ENCODE measurements around the gene MVD.
A peak's percentile ranks its signal among the peaks of the same experiment; 100 is the strongest.

MVD gene, protein sequence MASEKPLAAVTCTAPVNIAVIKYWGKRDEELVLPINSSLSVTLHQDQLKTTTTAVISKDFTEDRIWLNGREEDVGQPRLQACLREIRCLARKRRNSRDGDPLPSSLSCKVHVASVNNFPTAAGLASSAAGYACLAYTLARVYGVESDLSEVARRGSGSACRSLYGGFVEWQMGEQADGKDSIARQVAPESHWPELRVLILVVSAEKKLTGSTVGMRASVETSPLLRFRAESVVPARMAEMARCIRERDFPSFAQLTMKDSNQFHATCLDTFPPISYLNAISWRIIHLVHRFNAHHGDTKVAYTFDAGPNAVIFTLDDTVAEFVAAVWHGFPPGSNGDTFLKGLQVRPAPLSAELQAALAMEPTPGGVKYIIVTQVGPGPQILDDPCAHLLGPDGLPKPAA

DNA sequence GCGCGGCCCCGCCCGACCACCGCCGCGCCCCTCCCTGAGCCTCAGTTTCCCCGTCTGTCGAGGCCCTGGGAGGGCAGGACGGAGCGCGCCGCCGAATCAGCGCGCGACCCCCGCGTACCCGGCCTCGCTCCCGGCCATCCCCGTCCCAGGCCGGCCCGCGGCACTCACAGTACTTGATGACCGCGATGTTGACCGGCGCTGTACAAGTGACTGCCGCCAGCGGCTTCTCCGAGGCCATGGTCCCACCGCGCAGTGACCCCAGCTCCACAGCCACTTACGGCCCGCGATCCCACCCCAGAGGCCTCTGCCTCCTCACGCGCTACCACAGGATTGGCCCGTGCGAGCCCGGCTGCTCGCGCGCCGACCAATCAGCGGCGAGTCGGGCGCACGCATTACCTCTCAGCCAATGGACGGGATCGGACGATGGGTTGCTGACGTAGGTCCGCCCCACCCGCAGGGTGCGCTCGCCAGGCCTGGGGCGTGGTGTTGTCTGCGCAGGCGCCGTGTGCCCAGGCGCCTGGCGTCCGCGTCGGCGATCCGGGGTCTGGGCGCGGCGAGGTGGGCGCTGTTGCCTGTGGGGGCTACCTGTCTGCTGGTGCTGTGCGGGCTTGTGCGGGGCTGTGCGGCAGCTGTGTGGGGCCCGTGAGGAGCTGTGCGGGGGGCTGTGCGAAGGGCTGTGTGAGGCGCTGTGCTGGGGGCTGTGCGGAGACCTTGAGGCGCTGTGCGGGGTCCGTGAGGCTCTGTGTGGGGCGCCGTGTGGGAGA lies at the start of gene MVD:
TSS of gene MVD (minus strand) at position 249 of the 764 bp plus-strand sequence. CDS start at position 238, 11 bp downstream.
- peak; percentile 95 to 97 for DNase-seq

DNA sequence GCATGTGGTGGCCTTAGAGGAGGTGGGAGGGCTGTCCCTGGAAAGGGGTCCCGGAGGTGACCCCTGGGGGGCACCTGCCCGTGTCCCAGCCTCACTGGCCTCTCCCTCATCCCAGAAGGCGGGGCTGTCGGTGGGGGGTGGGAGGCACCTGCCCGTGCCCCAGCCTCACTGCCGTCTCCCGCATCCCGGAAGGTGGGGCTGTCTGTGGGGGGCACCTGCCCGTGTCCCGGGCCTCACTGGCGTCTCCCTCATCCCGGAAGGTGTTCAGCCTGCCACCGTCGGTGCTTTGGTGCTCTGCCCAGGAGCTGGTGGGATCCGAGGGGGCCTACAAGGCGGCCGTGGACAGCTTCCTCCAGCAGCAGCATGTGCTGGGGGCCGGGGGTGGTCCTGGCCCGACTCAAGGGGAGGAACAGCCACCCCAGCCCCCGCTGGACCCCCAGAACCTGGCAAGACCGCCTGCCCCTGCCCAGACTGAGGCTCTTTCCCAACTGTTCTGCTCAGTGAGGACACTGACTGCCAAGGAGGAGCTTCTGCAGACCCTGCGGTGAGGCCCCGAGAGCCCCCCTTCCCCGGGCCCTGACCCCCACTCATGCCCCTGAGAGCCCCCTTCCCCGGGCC lies 49.6 kb upstream of the MVD start:
- no peak for DNase-seq

DNA sequence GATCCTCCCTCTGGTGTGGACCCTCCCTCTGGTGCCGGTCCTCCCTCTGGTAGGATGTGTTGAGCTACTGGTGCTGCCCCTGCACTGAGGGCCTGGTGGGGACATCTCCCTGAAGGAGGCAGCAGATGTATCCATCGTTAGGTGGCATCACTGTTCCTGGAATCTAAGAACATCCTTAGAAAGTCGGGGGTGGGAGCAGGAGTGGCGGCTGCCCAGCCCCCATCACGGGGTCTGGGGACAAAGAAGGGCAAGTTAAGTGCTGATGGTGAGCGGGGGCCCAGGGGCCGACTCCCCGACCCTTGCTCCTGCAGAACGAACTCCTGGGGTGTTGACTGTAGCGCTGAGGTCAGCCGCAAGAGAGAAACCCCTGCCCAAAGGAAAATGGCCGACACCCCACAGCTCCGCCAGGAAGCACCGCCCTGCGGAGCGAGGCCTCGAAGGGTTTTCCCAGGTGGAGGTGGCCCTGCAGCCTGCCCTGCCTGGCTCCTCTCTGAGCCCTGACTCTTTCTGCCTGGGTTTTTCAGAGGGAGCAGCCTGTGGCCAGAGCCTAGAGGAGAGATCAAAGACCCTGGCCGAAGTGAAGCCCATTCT lies 49.0 kb upstream of the MVD start:
- no peak for DNase-seq

DNA sequence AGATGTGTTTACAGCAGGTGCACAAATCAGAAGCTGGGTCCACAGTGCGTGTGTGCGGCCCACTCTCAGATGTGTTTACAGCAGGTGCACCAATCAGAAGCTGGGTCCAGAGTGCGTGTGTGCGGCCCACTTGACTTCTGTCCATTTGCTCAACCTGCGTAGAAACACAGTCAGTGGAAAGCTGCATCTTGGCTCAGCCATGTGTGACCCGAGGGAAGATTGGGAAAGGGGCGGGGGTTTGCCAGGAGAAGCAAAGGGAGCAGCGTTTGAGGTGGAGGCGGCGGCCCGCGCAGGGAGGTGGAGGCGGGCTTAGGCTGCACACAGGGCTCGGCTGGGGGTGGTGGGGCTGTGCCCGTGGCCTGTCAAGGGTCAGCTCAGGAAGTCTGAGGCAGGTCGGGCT lies 47.7 kb upstream of the MVD start:
- DNase-seq, result no peak

DNA sequence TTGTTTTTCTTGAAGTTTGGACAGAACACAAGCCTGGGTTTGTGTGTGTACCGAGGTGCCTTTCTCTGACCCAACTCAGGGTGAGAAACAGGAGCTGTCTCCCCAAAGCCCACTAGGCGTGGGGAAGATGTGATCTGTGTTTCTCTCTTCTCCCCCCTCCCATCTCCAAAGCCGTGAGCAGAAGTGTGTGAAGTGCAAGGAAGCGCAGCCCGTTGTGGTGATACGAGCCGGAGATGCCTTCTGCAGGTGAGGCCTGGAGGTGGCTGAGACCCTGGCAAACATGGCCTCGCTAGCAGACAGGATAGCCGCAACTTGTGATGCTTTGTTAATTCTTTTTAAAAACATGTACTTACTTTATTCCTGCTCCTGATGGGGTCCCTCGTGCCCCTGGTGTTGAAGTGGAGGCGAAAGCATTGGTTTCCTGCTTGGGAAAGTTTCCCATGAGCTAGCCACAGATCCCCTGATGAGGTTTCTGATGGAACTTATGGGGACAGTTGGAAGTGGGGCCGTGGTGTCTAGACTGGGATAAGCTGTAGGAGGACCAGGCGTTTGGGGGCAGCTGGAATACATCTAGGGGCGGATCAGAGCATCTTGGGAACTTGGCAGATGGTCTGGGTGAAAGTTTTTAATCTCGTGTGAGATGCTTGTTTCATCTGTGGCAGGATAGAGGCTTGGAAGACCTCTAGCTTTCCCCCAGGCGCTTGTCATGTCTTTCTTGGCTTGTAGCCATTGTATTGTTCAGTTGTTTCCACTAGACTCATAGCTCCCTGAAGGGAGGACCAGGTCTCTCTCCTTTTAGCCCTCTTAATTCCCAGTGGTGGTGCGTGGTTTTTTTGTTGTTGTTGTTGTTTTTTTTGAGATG lies 44.3 kb upstream of the MVD start:
- DNase-seq, result peak; percentile 5 to 24

DNA sequence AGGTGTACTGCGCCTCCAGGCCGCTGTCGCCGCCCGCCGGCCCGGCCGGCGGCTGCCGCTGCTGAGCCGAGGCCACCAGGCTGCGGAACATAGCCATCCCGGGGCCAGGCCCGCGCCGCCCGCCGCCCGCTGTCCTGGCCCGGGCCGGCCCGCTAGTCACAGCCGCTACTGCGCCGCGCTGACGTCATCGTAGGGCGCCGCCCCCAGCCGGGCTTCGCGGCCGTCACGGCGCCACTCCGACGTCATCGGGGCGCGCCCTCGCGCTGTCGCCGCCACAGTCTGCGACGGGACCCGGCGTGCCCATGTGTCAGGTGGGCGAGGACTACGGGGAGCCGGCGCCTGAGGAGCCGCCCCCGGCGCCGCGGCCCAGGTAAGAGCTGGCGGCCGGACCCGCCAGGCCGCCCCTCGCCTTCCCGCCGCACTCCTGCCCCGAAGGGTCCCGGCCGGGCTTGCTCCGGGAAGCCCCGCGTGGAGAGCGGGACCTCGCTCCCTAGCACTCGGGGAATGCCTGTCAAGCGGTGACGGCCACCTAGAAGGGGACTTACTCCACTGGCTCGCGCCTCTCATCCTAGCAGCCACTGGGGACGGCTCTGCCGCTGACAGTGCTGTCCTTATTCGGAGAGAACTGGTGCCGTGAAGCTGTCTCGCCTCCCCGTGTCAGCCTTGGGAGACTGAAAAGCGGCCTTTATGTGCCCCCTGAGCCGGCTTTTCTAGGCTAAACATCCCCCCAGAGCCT lies 43.5 kb upstream of the MVD start, which contains the start of the genes CTU2 and RNF166:
TSS of gene CTU2 (plus strand) at position 275 of the 736 bp plus-strand sequence. CDS start at position 303, 28 bp downstream.
TSS of gene RNF166 (minus strand) at position 180 of the 736 bp plus-strand sequence. CDS start at position 97, 83 bp downstream.
- DNase-seq, result peak; percentile 56 to 79

DNA sequence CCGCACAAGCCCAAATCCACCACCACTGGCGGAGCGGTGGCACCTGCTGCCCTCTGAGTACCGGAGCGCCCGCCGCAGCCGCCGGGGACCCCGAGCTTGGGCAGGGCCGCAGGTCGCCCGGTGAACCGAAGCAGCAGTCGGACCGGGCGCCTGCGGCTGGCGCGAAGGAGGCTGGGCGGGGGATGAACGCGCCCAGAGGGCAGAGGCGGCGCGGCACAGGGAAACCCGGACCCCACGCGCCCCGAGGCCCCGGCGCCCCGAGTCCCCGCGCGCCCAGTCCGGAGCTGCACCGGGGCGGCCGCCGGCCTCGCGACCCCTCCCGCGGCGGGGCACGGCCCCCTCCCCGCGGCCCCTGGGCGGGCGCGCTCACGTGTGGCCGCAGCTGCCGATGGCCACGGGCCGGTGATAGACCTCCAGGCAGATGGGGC lies 42.9 kb upstream of the MVD start:
- DNase-seq, result no peak

DNA sequence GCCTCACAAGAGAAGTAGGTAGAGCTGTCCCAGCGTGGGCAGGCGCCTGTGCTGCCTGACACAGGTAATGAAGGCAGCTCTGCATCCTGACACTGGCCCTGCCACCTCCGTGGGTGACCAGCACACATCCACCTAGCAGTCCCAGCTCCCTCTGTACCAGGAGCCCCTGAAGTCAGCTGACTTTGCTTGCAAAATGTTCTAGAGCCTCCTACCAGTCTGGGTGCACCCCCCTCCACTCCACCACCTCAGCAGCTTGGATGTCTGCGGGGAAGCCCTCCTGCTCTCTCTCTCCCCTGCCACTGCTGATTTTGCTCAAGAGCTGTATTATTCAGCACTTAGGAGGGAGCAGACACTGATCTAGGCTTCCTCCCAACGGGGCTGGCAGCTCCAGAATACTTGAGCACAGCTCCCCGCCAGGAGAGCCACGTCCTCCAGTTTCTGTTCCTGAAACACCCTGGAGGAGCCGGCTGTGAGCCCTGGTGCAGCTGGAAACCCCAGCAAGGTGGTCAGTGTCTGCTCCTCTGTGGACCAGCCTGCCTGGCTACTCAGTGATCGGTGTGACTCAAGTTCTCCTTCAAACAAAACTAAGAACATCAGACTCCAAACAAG lies 42.3 kb upstream of the MVD start:
- DNase-seq, result peak in 1 of 2 experiments; percentile 25

DNA sequence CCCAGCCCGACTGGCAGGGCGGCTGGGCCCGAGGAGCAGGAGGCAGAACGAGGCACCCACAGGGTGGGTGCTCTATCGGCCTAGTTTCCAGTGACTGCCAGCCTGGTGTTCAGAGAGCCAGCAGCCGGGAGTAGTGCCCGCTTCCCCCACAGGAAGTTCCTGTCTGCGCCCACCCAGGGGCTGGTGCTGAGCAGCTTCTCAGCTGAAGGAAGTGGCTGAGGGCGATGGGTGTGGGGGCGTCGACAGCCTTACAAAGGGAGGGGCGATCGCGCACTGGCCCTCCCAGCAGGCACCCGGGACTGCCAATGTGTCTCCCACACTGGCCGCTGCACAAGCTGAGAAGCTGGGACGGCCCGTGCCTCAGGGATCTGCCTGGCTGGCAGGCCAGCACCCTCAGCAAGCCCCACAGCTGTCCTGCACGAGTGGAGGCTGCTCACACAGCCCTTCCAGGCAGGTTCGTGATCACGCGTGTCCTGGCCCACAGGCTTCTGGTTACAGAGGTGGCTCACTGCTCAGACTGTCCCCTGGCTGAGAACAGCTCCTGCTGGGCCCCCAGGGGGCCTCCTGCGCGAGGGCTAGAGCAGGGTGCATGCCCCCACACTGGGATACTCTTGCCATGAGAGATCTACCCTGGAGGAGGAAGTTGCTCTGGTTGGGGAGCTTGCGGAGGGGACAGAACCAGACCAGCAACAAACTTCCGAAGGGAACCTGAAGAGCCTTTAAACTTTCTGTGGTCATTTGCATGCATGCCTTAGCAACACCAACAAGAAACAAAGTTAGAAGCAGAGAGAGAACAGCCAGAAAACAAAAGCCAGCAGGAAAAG lies 40.8 kb upstream of the MVD start:
- peak; percentile 96 to 97 for DNase-seq

DNA sequence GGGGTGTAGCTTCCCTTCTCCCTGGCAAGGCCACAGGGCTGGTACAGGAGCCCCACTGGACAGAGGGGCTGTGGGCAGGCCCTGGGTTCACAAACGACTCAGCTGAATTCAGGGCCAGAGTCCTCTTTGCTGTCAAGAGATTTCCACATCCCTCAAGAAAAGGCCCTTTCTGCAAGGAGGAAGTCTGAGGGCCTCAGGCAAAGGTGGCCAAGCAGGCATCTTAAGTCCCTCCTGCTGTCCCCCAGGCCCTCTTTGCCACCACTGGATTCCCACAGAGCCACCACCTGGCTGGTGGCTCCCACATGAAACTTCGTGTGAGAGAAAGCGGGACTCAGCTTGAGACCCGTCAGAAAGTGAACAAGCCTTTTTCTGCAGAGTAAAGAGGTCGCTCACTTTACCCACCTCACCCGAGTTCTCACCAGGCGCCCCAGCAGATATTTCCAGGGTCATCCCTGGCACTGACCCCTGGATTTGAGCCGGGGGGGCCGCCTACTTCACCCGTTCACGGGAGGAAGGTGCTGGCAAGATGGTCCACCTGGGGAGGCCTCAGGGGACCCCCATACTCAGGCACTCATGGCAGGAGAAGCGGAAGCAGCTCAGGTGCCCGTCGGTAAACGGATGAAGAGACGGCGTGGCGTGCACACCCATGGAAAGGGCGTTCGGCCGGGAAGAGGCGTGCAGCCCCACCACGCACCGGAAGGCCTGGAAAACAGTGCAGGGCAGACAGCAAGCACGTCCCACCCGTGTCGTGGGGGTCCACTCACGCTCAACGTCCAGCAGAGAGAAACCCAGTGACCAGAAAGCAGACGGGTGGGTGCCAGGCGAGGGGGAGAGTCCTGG lies 39.7 kb upstream of the MVD start:
- peak; percentile 33 to 37 for DNase-seq

DNA sequence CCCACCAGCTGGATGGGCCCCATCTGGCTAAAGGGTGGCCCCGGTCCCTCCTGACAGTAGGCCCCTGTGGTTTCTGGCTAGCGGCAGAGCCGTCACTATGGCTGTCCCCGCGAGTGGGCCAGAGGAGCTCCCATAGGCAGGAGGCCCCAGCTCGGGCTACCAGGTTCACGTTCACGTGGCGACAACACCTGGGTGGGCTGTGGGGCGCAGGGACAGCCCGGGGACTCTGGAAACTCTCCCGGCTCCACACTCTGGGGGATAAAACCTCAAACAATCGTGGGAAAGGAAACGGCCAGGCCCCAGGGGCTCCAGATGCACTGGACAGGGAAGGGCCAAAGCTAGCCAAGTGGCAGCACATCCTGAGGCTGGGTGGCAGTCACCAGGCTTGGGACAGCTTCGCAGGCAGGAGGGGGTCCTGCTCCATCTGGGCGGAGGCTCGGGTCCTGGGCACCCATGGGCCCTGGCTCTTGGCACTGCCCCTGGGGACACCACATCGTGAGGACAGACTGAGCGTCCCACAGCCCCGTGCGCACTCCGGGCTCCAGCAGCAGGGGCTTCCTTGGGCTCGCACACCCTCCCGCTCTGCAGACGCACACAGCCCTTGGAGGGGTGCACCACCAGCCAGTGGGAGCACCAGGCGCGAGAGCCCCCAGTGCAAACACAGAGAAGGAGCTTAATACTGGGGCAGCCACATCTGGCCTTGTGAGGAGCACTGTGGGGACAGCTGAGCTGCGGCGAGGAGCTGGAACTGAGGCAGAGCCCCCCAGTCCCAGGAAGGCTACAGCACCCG lies 38.9 kb upstream of the MVD start:
- DNase-seq, result no peak

DNA sequence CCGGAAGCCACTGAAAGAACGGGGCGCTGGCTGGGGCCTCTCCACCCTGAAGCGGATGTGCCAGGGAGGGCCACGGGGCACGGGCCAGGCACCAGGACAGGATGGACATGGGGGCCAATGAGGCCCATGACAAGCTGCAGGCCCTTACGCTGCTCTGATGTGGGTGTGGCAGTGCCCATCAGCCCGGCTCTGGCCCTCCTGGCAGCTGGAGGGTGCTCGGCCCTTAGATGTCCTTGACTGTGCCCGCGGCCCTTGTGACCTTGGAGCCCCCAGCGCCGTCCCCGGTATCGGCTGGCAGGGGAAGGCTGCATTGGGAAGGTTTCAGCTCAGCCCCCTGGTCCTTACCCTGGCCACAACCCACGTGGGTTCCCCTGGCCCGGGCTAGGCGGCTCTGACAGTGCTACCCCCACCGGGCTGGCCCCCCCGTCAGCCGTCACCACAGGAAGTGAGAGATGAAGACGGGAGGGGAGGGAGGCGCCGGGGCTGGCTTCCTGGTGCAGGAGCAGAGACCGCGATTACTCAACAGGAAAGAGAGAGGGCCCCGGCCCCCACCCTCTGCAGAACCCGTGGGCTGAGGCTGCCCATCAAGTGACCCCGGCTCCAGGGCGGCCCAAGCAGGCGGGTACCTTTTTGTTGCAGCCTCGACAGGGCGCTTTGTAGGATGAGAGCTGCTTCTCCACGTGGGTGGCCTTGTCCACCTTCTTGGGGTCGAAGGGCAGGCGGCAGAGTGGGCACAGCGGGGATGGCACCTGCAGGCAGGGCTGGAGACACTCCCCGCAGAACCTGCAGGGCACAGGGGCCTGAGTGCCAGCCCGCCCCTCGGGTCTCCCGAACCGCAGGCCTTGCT lies 38.0 kb upstream of the MVD start:
- DNase-seq, result peak; percentile 94 to 95

DNA sequence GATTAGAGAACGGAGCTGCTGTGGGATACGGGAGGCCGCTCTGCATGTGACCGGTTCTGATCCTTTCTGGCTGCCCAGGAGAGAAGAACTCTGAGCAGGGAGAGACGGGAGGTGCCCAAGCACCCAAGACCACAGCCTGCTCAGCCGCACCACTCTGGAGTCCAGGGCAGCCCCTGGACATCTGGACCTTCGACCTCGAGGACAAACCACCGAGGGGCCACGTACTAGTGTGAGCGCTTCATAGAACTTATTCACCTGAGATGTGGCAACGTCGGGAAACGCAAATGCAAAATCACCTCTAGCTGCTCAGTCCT lies 37.4 kb upstream of the MVD start:
- DNase-seq, result no peak

DNA sequence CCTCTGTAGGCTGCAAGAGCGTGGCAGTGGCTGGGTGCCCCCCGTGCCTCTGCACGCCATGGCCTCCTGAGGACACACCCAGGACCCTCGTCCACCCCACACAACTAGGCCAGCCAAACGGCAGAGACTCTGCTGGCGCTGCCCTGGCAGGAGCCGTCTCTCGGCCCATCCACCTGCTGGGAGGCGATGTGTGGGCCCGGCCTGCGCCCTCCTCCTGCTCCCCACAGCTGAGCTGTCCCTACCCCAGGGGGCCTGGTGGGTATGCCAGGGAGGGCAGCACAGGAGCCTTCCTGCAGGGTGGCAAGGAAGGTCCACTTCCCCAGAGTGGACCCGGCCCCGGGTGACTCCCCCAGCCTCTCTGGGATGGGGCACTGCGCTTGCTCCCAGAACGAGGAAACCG lies 36.3 kb upstream of the MVD start:
- no peak for DNase-seq

DNA sequence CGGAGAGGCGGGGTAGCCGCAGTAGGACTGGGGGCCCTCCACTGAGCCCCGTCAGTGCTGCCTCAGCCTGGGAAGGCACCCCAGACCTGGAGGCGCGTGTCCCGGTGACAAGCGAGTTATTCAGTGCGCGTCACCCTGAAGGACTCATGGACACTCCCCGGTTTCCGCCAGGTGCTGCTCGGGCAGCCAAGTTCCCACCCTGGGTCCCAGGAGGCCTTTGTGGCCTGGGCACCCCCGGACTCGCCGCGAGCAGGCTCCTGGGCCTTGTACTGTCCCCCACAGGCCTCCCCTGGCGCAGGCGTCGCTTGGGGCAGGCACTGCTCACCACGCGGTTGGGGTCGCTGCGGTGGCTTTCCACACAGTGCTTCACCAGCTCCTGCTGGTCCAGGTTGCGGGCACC lies 35.8 kb upstream of the MVD start:
- DNase-seq, result no peak

DNA sequence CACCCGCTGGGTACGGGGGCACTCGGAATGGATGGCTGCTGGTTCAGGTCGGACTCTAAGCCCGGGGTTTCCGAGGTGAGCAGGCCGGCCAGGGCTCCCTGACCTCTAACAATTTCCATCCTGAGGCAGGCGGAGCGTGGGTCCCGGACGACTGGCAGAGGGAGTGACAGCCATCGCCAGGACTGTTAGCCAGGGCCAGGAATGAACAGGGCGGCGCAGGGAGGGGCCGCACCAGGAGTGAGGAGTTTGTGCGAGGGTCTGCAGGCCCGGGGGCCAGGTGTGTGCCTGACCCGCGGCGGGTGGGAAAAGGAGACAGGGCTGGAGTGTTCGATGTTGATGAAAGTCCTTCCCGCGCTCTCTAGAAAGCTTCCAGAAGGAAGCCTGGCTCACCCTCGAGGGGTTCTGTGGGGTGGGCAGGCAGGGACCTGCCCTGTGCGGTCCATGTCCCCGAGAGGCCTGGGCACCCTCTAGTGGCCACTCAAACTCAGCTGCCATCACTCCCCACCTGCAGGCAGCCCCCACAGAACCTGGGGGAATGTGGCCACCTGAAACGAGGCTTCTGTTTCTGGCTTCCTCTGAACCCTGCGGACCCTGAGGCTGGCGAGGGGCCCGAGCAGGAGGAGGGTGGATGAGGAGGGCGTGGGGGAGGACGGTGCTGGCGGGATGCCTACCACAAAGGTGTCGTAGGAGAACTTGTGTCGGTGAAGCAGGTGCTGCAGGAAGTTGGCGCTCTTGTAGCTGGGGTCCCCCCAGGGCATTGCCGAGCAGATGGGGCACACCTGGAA lies 35.1 kb upstream of the MVD start:
- DNase-seq, result no peak
